ENCODE data around the gene PDE4A. TPM values are rescaled to one million over a fixed set of nuclear protein-coding genes. Genes with fewer than 3 reads are reported as not detected.

Gene PDE4A
- polyA plus RNA-seq, 5 donors, result 3.7 to 10.1 (median 8.7) TPM

DNA sequence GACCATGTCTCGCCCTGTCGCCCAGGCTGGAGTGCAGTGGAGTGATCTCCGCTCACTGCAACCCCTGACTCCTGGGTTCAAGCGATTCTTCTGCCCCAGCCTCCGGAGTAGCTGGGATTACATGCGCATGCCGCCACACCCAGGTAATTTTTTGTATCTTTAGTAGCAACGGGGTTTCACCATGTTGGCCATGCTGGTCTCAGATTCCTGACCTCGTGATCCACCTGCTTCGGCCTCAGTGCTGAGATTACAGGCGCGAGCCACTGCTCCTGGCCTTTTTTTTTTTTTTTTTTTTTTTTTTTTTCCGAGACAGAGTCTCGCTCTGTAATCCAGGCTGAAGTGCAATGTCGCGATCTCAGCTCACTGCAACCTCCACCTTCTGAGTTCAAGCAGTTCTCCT, 87.7 kb downstream of the PDE4A start:
- DNase-seq, result no peak

DNA sequence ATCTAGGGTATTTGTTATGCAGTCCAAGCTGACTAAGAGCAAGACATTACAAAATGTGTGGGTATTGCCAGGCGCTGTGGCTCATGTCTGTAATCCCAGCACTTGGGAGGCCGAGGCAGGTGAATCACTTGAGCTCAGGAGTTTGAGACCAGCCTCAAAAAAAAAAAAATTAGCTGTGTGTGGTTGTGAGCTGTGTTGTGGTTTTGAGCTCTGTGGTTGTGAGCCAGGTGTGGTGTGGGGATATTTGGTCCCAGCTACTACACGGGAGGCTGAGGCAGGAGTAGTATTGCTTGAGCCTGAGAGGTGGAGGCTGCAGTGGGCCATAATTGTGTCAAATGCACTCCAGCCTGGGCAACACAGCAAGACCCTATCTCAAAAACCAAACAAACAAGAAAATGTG, 88.4 kb downstream of the PDE4A start:
- no peak for DNase-seq

DNA sequence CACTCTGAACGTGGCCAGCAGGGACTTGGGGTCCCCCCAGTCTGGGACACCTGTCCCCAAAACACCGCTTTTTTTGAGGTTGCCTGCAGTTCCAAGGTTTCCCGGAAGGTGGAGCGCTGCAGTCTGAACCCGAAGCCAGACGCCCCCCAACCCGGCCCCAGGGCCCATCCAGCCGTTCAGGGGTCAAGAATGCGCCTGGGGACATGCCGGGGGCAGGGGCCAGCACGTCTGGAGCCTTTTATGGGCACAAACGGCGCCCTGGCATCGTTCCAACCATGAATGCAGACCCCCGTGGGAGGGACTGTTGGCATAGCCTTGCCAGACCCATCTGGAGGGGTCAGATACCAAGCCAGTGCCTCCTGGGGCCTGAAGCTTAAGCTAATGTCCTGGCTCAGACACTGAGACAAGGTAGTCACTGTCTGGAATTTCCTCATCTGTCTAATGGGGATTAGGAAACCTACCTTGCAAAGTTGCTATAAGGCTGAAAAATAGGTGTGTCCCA, 90.0 kb downstream of the PDE4A start:
- no peak for DNase-seq

DNA sequence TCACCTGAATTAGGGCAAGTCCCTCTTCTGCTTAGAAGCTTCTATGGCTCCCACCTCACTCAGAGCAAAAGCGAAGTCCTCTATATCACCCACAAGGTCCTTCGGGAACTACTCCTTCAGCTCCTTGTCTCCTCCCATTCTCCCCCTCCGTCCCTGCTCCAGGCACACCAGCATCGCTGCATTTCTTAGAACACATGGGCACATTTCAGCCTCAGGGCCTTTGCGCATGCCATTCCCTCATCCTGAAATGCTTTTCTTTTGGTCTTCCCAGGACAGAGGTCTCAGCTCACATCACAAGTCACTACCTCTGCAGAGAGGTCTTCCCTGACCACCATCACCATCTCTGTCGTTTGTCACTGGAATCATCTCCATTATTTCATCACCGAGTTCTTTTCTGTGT, 92.9 kb downstream of the PDE4A start:
- DNase-seq, result no peak

DNA sequence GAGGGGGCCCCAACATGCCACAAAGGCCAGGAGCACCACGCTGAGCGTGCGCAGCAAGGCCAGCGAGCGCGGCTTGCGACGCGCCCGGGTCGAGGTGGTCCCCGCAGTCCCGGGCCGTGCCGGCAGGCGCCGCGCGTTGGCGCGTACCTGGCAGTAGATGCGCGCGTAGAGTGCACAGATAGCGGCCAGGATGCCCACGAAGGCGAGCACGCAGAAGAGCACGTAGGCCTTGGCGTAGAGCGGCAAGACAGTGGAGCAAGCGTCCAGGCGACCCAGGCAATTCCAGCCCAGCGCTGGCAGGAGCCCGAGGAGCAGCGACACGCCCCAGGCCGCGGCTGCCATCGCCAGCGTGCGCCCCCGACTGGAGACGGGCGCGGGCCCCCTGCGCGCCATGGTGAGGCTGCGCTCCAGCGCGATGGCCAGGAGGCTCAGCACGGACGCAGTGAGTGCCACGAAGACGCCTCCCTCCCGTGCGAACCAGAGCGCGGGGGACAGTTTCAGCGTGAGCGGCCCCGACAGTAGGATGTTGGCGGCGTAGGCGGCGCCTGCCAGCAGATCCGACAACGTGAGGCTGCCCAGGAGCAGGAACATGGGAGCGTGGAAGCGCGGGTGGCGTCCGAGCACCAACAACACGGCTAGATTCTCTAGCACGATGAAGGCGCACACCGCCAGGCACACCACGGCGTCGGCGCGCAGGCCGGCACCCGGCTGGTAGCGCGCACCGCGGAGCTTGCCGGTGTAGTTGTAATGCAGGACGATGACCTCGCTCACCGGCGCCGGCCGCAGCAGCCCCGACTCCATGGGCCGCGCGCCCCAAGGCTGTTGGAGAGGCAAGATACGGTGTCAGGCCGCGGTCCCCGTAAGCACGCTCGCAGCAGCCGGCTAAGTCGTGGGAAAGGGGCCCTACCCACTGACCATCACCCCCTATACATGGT, 94.1 kb downstream of the PDE4A start:
- no peak for DNase-seq

DNA sequence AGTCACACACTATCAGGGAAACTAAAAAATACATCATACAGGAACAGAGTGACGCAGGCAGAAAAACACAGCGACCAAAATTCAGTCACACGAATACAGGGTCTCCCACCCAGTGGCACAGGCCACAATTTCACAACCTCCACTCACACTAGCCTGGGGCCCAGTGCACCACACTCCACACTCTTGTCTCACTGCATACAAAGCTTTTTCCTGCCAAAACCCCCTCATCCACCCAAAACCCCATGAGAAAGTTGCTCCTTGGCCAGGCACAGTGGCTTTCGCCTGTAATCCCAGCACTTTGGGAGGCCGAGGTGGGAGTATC, 95.7 kb downstream of the PDE4A start:
- DNase-seq, result no peak

DNA sequence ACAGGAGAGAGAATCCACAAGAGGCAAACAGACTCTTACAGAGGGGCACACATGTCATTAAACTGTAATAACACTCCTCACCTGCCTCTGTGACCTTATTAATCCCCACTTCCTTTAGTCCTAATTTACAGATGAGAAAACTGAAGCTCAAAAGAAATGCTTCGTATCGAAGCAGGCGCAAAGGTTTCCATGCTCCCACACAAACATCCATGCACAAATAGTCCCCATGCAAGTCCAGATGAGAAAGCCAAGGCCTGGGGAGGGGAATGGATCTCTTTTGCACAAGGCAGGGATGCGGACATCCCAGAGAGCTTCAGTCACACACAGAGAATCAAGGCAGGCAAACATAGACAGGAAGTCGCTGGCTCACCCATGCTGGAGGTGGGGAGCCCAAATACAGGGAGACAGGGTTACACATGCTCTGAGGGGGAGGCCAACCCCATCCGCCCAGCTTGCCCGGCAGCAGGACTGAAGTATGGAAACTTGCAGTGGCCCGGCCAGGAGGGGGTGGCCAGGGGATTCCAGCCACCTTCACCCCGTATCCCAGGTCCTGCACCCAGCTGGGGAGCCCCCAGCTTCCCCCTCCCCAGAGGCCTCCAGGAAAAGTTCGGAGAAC, 96.4 kb downstream of the PDE4A start:
- no peak for DNase-seq

DNA sequence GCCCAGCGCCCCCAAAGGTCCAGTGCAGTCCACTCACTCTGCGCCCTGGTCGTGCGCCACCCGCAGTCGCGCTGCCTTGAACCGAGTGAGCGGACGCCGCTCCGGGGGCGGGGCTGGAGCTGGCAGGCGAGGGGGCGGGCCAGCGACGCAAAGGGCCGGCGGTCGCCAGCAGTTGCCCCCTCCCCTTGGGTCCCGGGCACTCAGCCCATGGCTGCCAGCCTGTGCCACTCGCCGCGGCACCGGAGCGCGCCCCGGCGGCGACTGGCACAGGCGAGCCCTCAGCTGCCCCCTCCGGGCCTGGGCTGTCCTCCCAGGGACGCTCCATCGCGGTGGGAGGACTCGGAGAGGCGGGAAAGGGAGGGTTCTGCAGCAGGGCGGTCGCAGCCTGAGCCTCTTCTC, 97.0 kb downstream of the PDE4A start, which contains the start of gene S1PR5:
TSS of gene S1PR5 (minus strand) at position 87 of the 399 bp plus-strand sequence. CDS start 2,436 bp downstream, outside the sequence.
- DNase-seq, result no peak

DNA sequence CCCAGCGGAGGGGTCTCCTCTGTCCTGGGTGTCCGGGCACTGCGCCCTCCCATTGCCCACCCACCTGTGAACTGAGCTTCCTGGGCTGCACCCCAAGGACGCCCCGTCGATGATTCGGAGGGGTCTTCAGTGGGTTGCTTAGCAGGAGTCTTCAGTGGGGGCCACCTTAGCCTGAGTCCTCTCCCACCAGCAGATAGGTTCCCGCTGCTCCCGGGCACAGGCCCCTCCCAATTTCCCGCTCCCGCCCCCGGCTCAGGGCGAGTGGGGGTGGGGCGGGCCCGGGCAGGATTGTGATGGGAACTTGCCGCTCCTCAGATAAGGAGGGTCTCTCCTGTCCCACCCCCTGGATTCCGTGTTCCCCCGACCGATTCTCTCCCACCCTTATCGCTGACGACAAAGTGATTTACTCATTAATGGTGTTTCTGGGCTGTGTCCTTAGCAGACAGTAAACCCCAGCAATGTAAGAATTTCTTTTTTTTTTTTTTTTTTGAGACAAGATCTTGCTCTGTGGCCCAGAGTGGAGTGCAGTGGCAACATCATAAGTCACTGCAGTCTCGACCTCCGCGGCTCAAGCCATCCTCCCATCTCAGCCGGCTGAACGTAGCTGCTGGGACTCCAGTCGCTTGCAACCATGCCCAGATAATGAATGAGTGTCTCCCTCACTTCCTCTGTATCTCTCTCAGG, 97.6 kb downstream of the PDE4A start:
- no peak for DNase-seq

DNA sequence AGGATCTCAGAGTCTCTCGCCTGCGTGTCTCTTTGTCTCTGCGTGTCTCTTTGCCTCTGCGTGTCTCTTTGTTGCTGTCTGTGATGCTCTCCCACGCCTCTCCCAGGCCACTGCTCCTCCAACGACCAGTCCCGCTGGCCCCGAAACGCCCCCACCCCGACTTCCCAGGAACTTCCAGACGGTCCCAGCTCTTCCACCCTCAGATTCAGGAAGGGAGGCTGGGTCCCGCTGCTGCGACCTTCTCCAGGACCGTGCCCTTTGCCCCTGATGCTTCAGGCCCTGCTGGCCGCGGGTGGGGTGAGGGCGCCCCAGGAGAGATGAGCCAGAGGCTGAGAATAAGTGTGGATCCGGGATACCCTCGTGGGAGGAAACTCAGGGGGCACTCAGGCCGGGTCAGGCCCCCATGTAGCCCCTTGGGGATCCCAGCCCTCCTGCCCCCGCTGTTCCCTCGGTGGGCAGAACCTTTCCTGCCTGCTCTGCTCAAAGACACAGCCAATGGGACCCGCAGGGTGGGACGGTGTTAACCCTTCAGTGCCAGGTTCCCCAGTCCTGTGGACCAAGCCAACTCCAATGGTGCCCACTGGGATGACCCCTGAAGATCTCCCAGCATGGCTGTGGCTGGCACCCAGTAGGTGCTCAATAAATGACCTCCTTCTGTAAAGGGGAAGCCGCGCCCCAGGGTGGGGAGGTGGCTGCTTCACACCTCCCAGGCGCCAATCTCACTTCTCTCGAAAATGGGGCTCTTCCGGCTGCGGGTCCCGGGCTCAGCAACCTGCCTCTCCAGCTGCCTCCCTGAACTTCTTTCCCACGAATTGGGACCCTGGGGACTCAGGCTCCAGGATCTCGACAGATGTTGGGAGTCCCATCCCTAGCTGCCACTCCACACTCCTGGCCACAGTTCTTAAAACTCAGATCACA, 98.4 kb downstream of the PDE4A start:
- DNase-seq, result no peak

Other genes with a start within 250 kb of the PDE4A start
- gene DNMT1, start 225.6 kb upstream of the PDE4A start, polyA plus RNA-seq (ENCODE audit: insufficient read depth in 1 of 5, insufficient read length in 5 of 5, low replicate concordance in 1 of 5), result 100 to 1,000 TPM; 126 to 142 (median 131) TPM
- 10 to 100 TPM; 31.6 to 49.2 (median 37.2) TPM for gene S1PR2, start 189.2 kb upstream of the PDE4A start, polyA plus RNA-seq (ENCODE audit: insufficient read depth in 1 of 5, insufficient read length in 5 of 5, low replicate concordance in 1 of 5)
- 10 to 100 TPM; 26.7 to 51.0 (median 30.5) TPM for gene MRPL4, start 168.3 kb upstream of the PDE4A start, polyA plus RNA-seq (ENCODE audit: insufficient read depth in 1 of 5, insufficient read length in 5 of 5, low replicate concordance in 1 of 5)
- gene ICAM1, start 149.4 kb upstream of the PDE4A start, polyA plus RNA-seq (ENCODE audit: insufficient read depth in 1 of 5, insufficient read length in 5 of 5, low replicate concordance in 1 of 5), result 10 to 100 TPM; 14.2 to 25.1 (median 16.8) TPM
- 10 to 100 TPM; 10.1 to 25.3 (median 15.8) TPM for gene ICAM4, start 133.6 kb upstream of the PDE4A start, polyA plus RNA-seq (ENCODE audit: insufficient read depth in 1 of 5, insufficient read length in 5 of 5, low replicate concordance in 1 of 5)
- 10 to 100 TPM in 3 of 5 donors, 1 to 10 TPM in 2; 4.3 to 22.3 (median 12.6) TPM for gene ICAM5, start 130.6 kb upstream of the PDE4A start, polyA plus RNA-seq (ENCODE audit: insufficient read depth in 1 of 5, insufficient read length in 5 of 5, low replicate concordance in 1 of 5)
- gene ZGLP1, start 110.7 kb upstream of the PDE4A start, polyA plus RNA-seq (ENCODE audit: insufficient read depth in 1 of 5, insufficient read length in 5 of 5, low replicate concordance in 1 of 5), result 10 to 100 TPM in 1 of 5 donors, 1 to 10 TPM in 4; 5.1 to 12.8 (median 8.4) TPM
- gene FDX2, start 104.5 kb upstream of the PDE4A start, polyA plus RNA-seq (ENCODE audit: insufficient read depth in 1 of 5, insufficient read length in 5 of 5, low replicate concordance in 1 of 5), result 10 to 100 TPM; 15.3 to 27.2 (median 19.3) TPM
- gene RAVER1, start 87.0 kb upstream of the PDE4A start, polyA plus RNA-seq (ENCODE audit: insufficient read depth in 1 of 5, insufficient read length in 5 of 5, low replicate concordance in 1 of 5), result 10 to 100 TPM; 19.3 to 41.3 (median 24.8) TPM
- gene ICAM3, start 80.9 kb upstream of the PDE4A start, polyA plus RNA-seq (ENCODE audit: insufficient read depth in 1 of 5, insufficient read length in 5 of 5, low replicate concordance in 1 of 5), result 10 to 100 TPM in 3 of 5 donors, 1 to 10 TPM in 2; 9.3 to 17.6 (median 10.6) TPM
- 100 to 1,000 TPM; 112 to 162 (median 149) TPM for gene TYK2, start 40.0 kb upstream of the PDE4A start, polyA plus RNA-seq (ENCODE audit: insufficient read depth in 1 of 5, insufficient read length in 5 of 5, low replicate concordance in 1 of 5)
- gene CDC37, start 17.0 kb upstream of the PDE4A start, polyA plus RNA-seq (ENCODE audit: insufficient read depth in 1 of 5, insufficient read length in 5 of 5, low replicate concordance in 1 of 5), result 100 to 1,000 TPM; 147 to 223 (median 164) TPM
- 10 to 100 TPM; 66.3 to 78.0 (median 76.7) TPM for gene KEAP1, start 82.8 kb downstream of the PDE4A start, polyA plus RNA-seq (ENCODE audit: insufficient read depth in 1 of 5, insufficient read length in 5 of 5, low replicate concordance in 1 of 5)
- gene S1PR5, start 96.9 kb downstream of the PDE4A start, polyA plus RNA-seq (ENCODE audit: insufficient read depth in 1 of 5, insufficient read length in 5 of 5, low replicate concordance in 1 of 5), result under 1 TPM; 0.41 to 0.87 (median 0.65) TPM
- 10 to 100 TPM; 15.1 to 23.5 (median 19.9) TPM for gene ATG4D, start 123.4 kb downstream of the PDE4A start, polyA plus RNA-seq (ENCODE audit: insufficient read depth in 1 of 5, insufficient read length in 5 of 5, low replicate concordance in 1 of 5)
- gene KRI1, start 145.5 kb downstream of the PDE4A start, polyA plus RNA-seq (ENCODE audit: insufficient read depth in 1 of 5, insufficient read length in 5 of 5, low replicate concordance in 1 of 5), result 10 to 100 TPM; 25.4 to 38.2 (median 32.8) TPM
- 10 to 100 TPM; 10.3 to 13.7 (median 11.4) TPM for gene CDKN2D, start 148.4 kb downstream of the PDE4A start, polyA plus RNA-seq (ENCODE audit: insufficient read depth in 1 of 5, insufficient read length in 5 of 5, low replicate concordance in 1 of 5)
- 10 to 100 TPM; 28.8 to 44.7 (median 34.4) TPM for gene AP1M2, start 166.8 kb downstream of the PDE4A start, polyA plus RNA-seq (ENCODE audit: insufficient read depth in 1 of 5, insufficient read length in 5 of 5, low replicate concordance in 1 of 5)
- 100 to 1,000 TPM; 165 to 214 (median 182) TPM for gene SLC44A2, start 205.0 kb downstream of the PDE4A start, polyA plus RNA-seq (ENCODE audit: insufficient read depth in 1 of 5, insufficient read length in 5 of 5, low replicate concordance in 1 of 5)
- gene ILF3, start 233.8 kb downstream of the PDE4A start, polyA plus RNA-seq (ENCODE audit: insufficient read depth in 1 of 5, insufficient read length in 5 of 5, low replicate concordance in 1 of 5), result 100 to 1,000 TPM; 275 to 315 (median 296) TPM

Data from right lung (tissue), 5 donors.